Measurements from ENCODE around the gene ZNF608. TPM values are rescaled to one million over a fixed set of nuclear protein-coding genes. Genes with fewer than 3 reads are reported as not detected.

Gene ZNF608
- polyA plus RNA-seq, 3 donors = 58.7 to 68.3 (median 60.2) TPM

- DNase-seq (ENCODE audit: low read depth in 3 of 3, low spot score in 2 of 3) = no peak
These were observed 9.1 kb upstream of the ZNF608 start for GRCh38 chr5:124755565-124755964.

- DNase-seq (ENCODE audit: low read depth in 3 of 3, low spot score in 2 of 3) = no peak
These were observed 8.6 kb upstream of the ZNF608 start for GRCh38 chr5:124755041-124755440.

GRCh38 chr5:124754206-124754927 is 7.9 kb upstream of the ZNF608 start:
- DNase-seq (ENCODE audit: low read depth in 3 of 3, low spot score in 2 of 3) = no peak

GRCh38 chr5:124752854-124753720 is 6.6 kb upstream of the ZNF608 start:
- DNase-seq (ENCODE audit: low read depth in 3 of 3, low spot score in 2 of 3) = no peak

- DNase-seq (ENCODE audit: low read depth in 3 of 3, low spot score in 2 of 3) = no peak
These were observed 4.6 kb upstream of the ZNF608 start for GRCh38 chr5:124751031-124751430.

- DNase-seq (ENCODE audit: low read depth in 3 of 3, low spot score in 2 of 3) = peak in 2 of 3 donors; percentile 90 to 94
These were observed 2.5 kb upstream of the ZNF608 start for GRCh38 chr5:124748687-124749594.

- peak in 1 of 3 donors; percentile 54 for DNase-seq (ENCODE audit: low read depth in 3 of 3, low spot score in 2 of 3)
These were observed 1.6 kb upstream of the ZNF608 start for GRCh38 chr5:124747791-124748686.

GRCh38 chr5:124746916-124747790 is 714 bp upstream of the ZNF608 start:
- DNase-seq (ENCODE audit: low read depth in 3 of 3, low spot score in 2 of 3) = peak in 1 of 3 donors; percentile 91

GRCh38 chr5:124745007-124745927 is 1.2 kb downstream of the ZNF608 start:
- DNase-seq (ENCODE audit: low read depth in 3 of 3, low spot score in 2 of 3) = no peak

- DNase-seq (ENCODE audit: low read depth in 3 of 3, low spot score in 2 of 3) = no peak
These were observed 2.1 kb downstream of the ZNF608 start for GRCh38 chr5:124744170-124744971.

- no peak for DNase-seq (ENCODE audit: low read depth in 3 of 3, low spot score in 2 of 3)
These were observed 2.8 kb downstream of the ZNF608 start for GRCh38 chr5:124743602-124744169.

- DNase-seq (ENCODE audit: low read depth in 3 of 3, low spot score in 2 of 3) = no peak
These were observed 3.3 kb downstream of the ZNF608 start for GRCh38 chr5:124742983-124743601.

- no peak for DNase-seq (ENCODE audit: low read depth in 3 of 3, low spot score in 2 of 3)
These were observed 3.9 kb downstream of the ZNF608 start for GRCh38 chr5:124742521-124742920.

- peak in 1 of 3 donors; percentile 53 for DNase-seq (ENCODE audit: low read depth in 3 of 3, low spot score in 2 of 3)
These were observed 4.5 kb downstream of the ZNF608 start for GRCh38 chr5:124741711-124742496.

- DNase-seq (ENCODE audit: low read depth in 3 of 3, low spot score in 2 of 3) = no peak
These were observed 5.4 kb downstream of the ZNF608 start for GRCh38 chr5:124740991-124741583.
